Measurements from ENCODE around the gene PRKCZ.

Gene PRKCZ

DNA sequence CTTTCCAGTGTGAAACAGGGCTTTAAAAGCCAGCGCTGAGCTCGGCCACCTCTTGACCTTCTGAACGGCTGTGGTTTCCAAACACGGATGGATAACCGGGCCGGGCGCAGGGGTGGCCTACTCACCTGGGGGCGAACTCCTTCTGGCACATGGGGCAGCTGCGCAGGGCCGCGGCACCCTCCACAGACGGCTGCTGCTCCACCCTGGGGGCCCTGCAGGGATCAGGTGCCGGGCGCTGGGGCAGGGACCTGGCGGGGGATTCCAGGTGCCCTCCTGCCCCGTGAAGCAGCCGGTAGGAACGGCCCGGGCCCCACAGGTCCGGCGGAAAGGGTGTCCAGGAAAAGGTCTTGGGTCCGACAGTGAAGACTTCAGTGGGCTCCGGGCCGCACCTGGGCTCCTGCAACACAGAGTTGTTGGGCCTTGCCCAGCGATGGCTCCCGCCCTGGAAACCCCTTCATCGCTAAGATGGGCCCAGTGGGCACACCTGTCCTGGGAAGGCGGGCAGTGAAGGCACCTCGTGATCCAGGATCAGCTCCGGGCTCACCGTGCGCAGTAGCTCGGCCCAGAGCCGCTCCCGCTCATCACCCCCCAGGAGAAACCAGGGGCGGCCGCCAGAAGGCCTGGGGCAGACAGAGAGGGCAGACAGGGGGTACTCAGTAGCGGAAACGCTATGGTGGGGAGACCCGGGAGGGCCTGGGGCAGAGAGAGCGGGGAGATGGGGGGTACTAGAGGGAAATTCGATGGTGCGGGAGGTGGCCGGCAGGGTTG, 143.5 kb downstream of the PRKCZ start:
- Histone ChIP-seq H3K9me3 (no peaks in the 10 kb centered on the region), H3K4me1 (ENCODE audit: control insufficient read depth in 1 of 2, insufficient read depth in 1 of 2, low read depth in 1 of 2, low read length in 1 of 2) (peaks cover 30 to 42% of the 10 kb centered on the region in 2 experiments), H3K36me3 (peaks cover 3% of the 10 kb centered on the region), H3K4me3 (ENCODE audit: low read depth in 1 of 2, low read length in 1 of 2) (peak overlapping the region; percentile 7 to 94), H3K27ac (peak overlapping the region; percentile 87), H3K27me3 (peaks cover 8% of the 10 kb centered on the region)
- TF ChIP-seq, protein P1, sequence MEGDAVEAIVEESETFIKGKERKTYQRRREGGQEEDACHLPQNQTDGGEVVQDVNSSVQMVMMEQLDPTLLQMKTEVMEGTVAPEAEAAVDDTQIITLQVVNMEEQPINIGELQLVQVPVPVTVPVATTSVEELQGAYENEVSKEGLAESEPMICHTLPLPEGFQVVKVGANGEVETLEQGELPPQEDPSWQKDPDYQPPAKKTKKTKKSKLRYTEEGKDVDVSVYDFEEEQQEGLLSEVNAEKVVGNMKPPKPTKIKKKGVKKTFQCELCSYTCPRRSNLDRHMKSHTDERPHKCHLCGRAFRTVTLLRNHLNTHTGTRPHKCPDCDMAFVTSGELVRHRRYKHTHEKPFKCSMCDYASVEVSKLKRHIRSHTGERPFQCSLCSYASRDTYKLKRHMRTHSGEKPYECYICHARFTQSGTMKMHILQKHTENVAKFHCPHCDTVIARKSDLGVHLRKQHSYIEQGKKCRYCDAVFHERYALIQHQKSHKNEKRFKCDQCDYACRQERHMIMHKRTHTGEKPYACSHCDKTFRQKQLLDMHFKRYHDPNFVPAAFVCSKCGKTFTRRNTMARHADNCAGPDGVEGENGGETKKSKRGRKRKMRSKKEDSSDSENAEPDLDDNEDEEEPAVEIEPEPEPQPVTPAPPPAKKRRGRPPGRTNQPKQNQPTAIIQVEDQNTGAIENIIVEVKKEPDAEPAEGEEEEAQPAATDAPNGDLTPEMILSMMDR (IDR thresholded peaks at IDR 0.05), result no peak

GRCh38 chr1:2194319-2194897, 144.2 kb downstream of the PRKCZ start, which contains the start of gene FAAP20:
Gene FAAP20 (minus strand): TSS chr1:2194772. CDS start chr1:2194749, 23 bp downstream.
- Histone ChIP-seq H3K36me3 (peaks cover 3% of the 10 kb centered on the region), H3K27ac (peak within 1 kb of the TSS; percentile 87), H3K4me1 (ENCODE audit: control insufficient read depth in 1 of 2, insufficient read depth in 1 of 2, low read depth in 1 of 2, low read length in 1 of 2) (peaks cover 25 to 43% of the 10 kb centered on the region in 2 experiments), H3K9me3 (no peaks in the 10 kb centered on the region), H3K4me3 (ENCODE audit: low read depth in 1 of 2, low read length in 1 of 2) (peak within 1 kb of the TSS; percentile 79 to 94), H3K27me3 (peaks cover 15% of the 10 kb centered on the region)
- TF ChIP-seq, protein P1 (IDR thresholded peaks at IDR 0.05), result no peak

- peak overlapping the region; percentile 87 for H3K27ac ChIP-seq
- H3K27me3 ChIP-seq, result peaks cover 22% of the 10 kb centered on the region
- peaks cover 3% of the 10 kb centered on the region for H3K36me3 ChIP-seq
- no peaks in the 10 kb centered on the region for H3K9me3 ChIP-seq
- TF ChIP-seq, protein P1 (IDR thresholded peaks at IDR 0.05), result peak; percentile 91
- peaks cover 21 to 40% of the 10 kb centered on the region in 2 experiments for H3K4me1 ChIP-seq (ENCODE audit: control insufficient read depth in 1 of 2, insufficient read depth in 1 of 2, low read depth in 1 of 2, low read length in 1 of 2)
- H3K4me3 ChIP-seq (ENCODE audit: low read depth in 1 of 2, low read length in 1 of 2), result peak overlapping the region; percentile 79 to 94
Measured at GRCh38 chr1:2194898-2195673, 144.9 kb downstream of the PRKCZ start.

DNA sequence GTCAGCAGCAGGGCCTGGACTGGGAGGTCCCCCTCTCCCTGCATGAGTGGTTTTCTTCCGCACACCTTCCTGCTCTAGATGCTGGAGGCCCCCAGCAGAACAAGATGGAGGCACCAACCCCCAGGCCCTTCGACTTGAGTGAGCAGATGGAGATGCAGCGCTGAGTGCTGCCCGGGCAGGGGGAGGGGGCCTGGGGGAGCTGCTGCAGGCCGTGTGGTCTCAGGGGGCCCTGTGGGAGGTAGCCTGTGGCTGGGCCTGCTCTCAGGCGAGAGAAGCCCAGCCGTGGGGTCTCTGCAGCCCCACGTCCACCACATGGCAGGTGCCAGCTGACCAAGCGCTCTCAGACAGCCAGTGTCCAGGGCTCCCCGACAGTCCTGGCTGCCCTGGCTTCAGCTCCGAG, 145.6 kb downstream of the PRKCZ start:
- H3K4me1 ChIP-seq (ENCODE audit: control insufficient read depth in 1 of 2, insufficient read depth in 1 of 2, low read depth in 1 of 2, low read length in 1 of 2), result peaks cover 14 to 33% of the 10 kb centered on the region in 2 experiments
- TF ChIP-seq, protein P1 (IDR thresholded peaks at IDR 0.05), result no peak

GRCh38 chr1:2196901-2197638, 146.9 kb downstream of the PRKCZ start:
- no peak overlapping the region for H3K27ac ChIP-seq
- TF ChIP-seq, protein P1 (IDR thresholded peaks at IDR 0.05), result no peak
- H3K27me3 ChIP-seq, result peaks cover 33% of the 10 kb centered on the region
- no peak overlapping the region for H3K4me3 ChIP-seq (ENCODE audit: low read depth in 1 of 2, low read length in 1 of 2)
- H3K9me3 ChIP-seq, result no peaks in the 10 kb centered on the region
- H3K4me1 ChIP-seq (ENCODE audit: control insufficient read depth in 1 of 2, insufficient read depth in 1 of 2, low read depth in 1 of 2, low read length in 1 of 2), result peaks cover 9 to 28% of the 10 kb centered on the region in 2 experiments
- peaks cover 3% of the 10 kb centered on the region for H3K36me3 ChIP-seq

More for the DNA sequence above, 145.6 kb downstream of the PRKCZ start:
- no peak overlapping the region for H3K27ac ChIP-seq
- H3K27me3 ChIP-seq, result peaks cover 29% of the 10 kb centered on the region
- peaks cover 3% of the 10 kb centered on the region for H3K36me3 ChIP-seq
- H3K4me3 ChIP-seq (ENCODE audit: low read depth in 1 of 2, low read length in 1 of 2), result no peak overlapping the region
- no peaks in the 10 kb centered on the region for H3K9me3 ChIP-seq
